Fibroblast of the aortic adventitia (primary cell): ENCODE measurements around the gene THAP3. TPM values are rescaled to one million over a fixed set of nuclear protein-coding genes. Genes with fewer than 3 reads are reported as not detected.
A peak's percentile ranks its signal among the peaks of the same experiment; 100 is the strongest.

Experiments used
- DNase-seq: peaks from one replicate; pipeline ENCODE4 v3.0.0-alpha.2; 2010; ENCODE audit warnings: low read depth
- H3K4me3 ChIP-seq: 2 replicates; pipeline ENCODE4 v1.5.1; 2011; ENCODE audit warnings: low read depth, mild to moderate bottlenecking, control low read depth, low read length, moderate library complexity
- total RNA-seq: library from RNA; depleted of rRNA; stranded (reverse); fragments of >200 nt; gene quantifications from 2 replicates; pipeline ENCODE4 v1.2.3, GENCODE V29; 2012; ENCODE audit warnings: low replicate concordance
- TF ChIP-seq, protein P1 (sequence below): IDR thresholded peaks from 2 replicates; pipeline ENCODE4 v1.5.1; 2011; ENCODE audit warnings: mild to moderate bottlenecking, low read length, control low read depth, inconsistent platforms; ENCODE audit not compliant: insufficient read depth

Gene THAP3
- total RNA-seq, 1 donor = 9.2 TPM

DNA sequence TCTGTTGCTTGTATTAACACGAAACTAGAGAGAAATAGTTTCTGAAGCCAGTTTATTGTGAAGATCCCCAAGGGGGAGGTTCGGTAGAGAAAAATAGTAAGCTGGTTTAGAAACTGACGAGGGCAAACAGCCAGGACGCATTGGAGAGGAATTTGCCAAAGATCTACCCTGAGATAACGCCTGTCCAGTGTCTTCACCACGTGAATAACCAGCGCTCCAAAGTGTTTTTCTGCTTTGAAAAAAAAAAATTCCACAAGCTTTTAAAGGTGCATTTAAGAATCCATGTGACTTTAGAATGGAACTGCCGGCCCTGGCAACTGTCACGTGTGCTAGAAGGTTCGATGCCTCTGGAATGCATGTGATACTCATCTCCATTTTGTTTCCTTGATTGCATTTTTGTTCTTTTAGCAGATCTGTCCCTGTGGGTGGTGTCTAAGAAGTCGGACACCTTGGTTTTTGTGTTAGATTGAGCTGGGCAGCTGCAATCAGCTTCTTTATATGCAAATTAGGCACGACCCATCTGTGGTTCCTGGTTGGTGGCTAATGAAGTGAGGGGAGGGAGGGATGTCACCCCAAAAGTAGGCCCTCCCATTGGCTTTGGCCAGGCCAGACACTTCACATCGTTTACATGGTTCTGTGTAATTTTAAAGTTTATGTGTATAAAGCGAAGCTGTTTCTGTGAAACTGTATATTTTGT is 1.3 kb upstream of the THAP3 start:
- no peak overlapping the region for H3K4me3 ChIP-seq
- no peak for DNase-seq
- TF ChIP-seq, protein P1, sequence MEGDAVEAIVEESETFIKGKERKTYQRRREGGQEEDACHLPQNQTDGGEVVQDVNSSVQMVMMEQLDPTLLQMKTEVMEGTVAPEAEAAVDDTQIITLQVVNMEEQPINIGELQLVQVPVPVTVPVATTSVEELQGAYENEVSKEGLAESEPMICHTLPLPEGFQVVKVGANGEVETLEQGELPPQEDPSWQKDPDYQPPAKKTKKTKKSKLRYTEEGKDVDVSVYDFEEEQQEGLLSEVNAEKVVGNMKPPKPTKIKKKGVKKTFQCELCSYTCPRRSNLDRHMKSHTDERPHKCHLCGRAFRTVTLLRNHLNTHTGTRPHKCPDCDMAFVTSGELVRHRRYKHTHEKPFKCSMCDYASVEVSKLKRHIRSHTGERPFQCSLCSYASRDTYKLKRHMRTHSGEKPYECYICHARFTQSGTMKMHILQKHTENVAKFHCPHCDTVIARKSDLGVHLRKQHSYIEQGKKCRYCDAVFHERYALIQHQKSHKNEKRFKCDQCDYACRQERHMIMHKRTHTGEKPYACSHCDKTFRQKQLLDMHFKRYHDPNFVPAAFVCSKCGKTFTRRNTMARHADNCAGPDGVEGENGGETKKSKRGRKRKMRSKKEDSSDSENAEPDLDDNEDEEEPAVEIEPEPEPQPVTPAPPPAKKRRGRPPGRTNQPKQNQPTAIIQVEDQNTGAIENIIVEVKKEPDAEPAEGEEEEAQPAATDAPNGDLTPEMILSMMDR = no peak

GRCh38 chr1:6625584-6626149 is 999 bp downstream of the THAP3 start:
- TF ChIP-seq, protein P1 = no peak
- H3K4me3 ChIP-seq = peak overlapping the region; percentile 78
- peak; percentile 78 for DNase-seq

- H3K4me3 ChIP-seq = no peak overlapping the region
- DNase-seq = no peak
- TF ChIP-seq, protein P1 = no peak
Measured at GRCh38 chr1:6627031-6627430, 2.4 kb downstream of the THAP3 start.

DNA sequence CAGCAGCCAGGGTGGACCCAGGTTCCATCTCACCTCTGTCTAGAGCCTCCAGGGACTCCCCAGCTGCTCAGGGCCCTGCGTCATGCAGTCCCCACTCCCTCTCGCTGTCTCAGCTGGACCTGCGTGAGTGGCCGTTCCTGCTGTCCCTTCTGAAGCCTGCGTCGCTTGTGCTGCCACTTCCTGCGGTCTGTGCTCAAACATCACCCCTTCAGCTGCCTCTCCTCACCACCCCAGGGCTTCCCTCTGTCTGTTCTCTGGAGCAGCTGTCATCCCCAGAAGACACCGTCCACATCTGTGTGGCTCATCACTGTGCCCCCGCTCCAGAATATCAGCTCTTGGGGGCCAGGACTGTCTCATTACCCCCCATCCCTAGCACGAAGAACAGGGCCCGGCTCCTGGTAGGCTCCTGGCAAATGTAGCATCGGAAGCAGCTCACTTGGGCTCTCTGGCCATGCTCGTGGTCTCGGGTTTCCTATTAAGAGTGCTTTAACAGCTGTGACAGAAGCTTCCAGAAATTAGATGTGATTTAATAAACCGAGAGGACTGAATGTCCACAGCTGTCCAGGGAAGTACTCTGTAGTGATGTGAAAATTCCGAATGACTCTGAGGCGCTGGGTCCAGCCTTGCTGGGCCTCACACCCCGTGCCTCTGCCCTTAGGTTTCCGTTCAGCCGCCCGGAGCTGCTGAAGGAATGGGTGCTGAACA is 3.3 kb downstream of the THAP3 start:
- H3K4me3 ChIP-seq = no peak overlapping the region
- TF ChIP-seq, protein P1 = no peak
- DNase-seq = no peak

- TF ChIP-seq, protein P1 = no peak
- DNase-seq = no peak
Measured at GRCh38 chr1:6628971-6629479, 4.4 kb downstream of the THAP3 start.

DNA sequence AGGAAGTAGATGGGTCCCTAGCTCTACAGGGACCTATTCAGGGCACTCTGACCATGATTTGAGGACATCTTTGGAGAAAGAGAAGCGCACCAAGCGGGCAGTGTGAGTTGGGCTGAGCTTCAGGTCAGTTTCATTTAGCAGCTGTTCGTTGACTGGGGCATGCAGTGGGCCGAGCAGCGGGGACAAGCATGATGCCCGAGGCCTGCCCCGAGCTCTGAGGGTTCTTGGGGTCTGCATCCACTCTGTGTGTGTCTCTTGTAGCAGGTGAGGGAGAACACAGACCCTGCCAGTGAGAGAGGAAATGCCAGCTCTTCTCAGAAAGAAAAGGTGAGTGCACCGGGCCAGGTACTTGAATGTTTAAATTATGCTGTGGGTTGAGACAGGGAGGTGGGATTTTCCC is 5.4 kb downstream of the THAP3 start:
- H3K4me3 ChIP-seq = no peak overlapping the region
- TF ChIP-seq, protein P1 = no peak
- no peak for DNase-seq

More at GRCh38 chr1:6628971-6629479, 4.4 kb downstream of the THAP3 start:
- no peak overlapping the region for H3K4me3 ChIP-seq
